Thymus (tissue), 11 donors: Measurements from ENCODE around the gene HAPLN3. TPM values are rescaled to one million over a fixed set of nuclear protein-coding genes. Genes with fewer than 3 reads are reported as not detected.

Experiments used
- DNase-seq, 9 donors: peaks; one replicate each; pipeline ENCODE4 v3.0.0-alpha.2; 2013; ENCODE audit warnings: low spot score in 9 of 9, low read depth in 6 of 9, missing footprints in 1 of 9
- H3K27ac ChIP-seq, 2 donors: one replicate each; pipeline ENCODE4 v1.5.1; 2013; ENCODE audit warnings: control low read depth in 1 of 2, low read depth in 1 of 2, low read length in 1 of 2, mild to moderate bottlenecking in 1 of 2, moderate library complexity in 1 of 2
- H3K27me3 ChIP-seq, 2 donors: one replicate each; pipeline ENCODE4 v1.5.1; 2013; ENCODE audit warnings: low read length in 1 of 2; ENCODE audit not compliant: control insufficient read depth in 2 of 2, insufficient read depth in 1 of 2
- H3K36me3 ChIP-seq, 2 donors: one replicate each; pipeline ENCODE4 v1.5.1; 2013; ENCODE audit warnings: low read length in 1 of 2, mild to moderate bottlenecking in 1 of 2, moderate library complexity in 1 of 2; ENCODE audit not compliant: control insufficient read depth in 2 of 2, insufficient read depth in 2 of 2
- H3K4me1 ChIP-seq, 2 donors: one replicate each; pipeline ENCODE4 v1.5.1; 2013; ENCODE audit warnings: low read length in 2 of 2; ENCODE audit not compliant: control insufficient read depth in 2 of 2, insufficient read depth in 2 of 2
- H3K4me3 ChIP-seq, 2 donors: one replicate each; pipeline ENCODE4 v1.5.1; 2013; ENCODE audit warnings: low read length in 2 of 2, control low read depth in 1 of 2, mild to moderate bottlenecking in 1 of 2
- H3K9me3 ChIP-seq, 2 donors: one replicate each; pipeline ENCODE4 v1.5.1; 2013; ENCODE audit warnings: low read length in 1 of 2, mild to moderate bottlenecking in 1 of 2; ENCODE audit not compliant: control insufficient read depth in 2 of 2, insufficient read depth in 1 of 2
- WGBS: extraction: QIAGEN DNeasy Blood & Tissue Kit; methylation state at CpG from one replicate; pipeline ENCODE4 v1.1.7; 2013; 5-methylcytosine and 5-hydroxymethylcytosine counted together
- polyA plus RNA-seq: library from polyadenylated mRNA; stranded (reverse); fragments of 200-250 nt; gene quantifications from one replicate; pipeline ENCODE4 v1.2.3, GENCODE V29; 2013
- total RNA-seq: library from RNA; stranded (reverse); fragments of 120-200 nt; gene quantifications from one replicate; pipeline ENCODE4 v1.2.4, GENCODE V29; 2013
- donor health status: healthy.

The HAPLN3 gene
- total and polyA plus RNA-seq, 2 donors, result 17.3 to 20.1 TPM

DNA sequence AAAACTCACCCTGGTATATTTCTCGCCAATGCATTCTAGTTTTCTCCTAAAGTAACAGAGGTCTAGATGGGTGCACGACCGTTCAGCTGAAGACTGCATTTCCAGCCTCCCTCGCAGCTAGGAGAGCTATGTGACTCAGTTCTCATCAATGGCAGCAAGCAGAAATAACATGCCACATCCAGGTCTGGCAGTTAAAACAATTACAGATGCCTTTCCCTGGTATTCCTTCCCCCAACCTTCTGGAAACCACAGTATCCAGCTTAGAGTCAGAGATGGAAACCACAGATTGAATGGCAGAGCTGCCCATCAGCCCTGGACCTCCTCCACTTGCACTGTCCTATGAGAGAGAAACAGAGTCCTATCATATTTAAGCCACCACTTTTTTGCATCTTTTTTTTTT, 4.8 kb downstream of the HAPLN3 start:
- Histone ChIP-seq H3K4me3 (no peak overlapping the region), H3K9me3 (no peaks in the 10 kb centered on the region), H3K4me1 (peaks cover 0 to 11% of the 10 kb centered on the region in 2 donors), H3K27me3 (peaks cover 12 to 26% of the 10 kb centered on the region in 2 donors), H3K36me3 (no peaks in the 10 kb centered on the region), H3K27ac (no peak overlapping the region)
- DNase-seq, result no peak
- WGBS, result 97% methylated on average over 4 of the region's 4 CpGs

- Histone ChIP-seq H3K27ac (no peak overlapping the region), H3K36me3 (no peaks in the 10 kb centered on the region), H3K4me1 (no peaks in the 10 kb centered on the region), H3K27me3 (peaks cover 0 to 8% of the 10 kb centered on the region in 2 donors), H3K9me3 (no peaks in the 10 kb centered on the region), H3K4me3 (no peak overlapping the region)
- 95% methylated on average over 5 of the region's 5 CpGs for WGBS
- no peak for DNase-seq
Observed at GRCh38 chr15:88888719-88889118, 6.6 kb downstream of the HAPLN3 start.

- Histone ChIP-seq H3K4me3 (no peak overlapping the region), H3K27me3 (no peaks in the 10 kb centered on the region), H3K9me3 (no peaks in the 10 kb centered on the region), H3K36me3 (no peaks in the 10 kb centered on the region), H3K27ac (no peak overlapping the region), H3K4me1 (no peaks in the 10 kb centered on the region)
- WGBS, result 97% methylated on average over 18 of the region's 18 CpGs
- no peak for DNase-seq
Observed at GRCh38 chr15:88887068-88887580, 8.2 kb downstream of the HAPLN3 start.

- no peaks in the 10 kb centered on the region for H3K4me1 ChIP-seq
- WGBS, result 92% methylated on average over 4 of the region's 4 CpGs
- no peak overlapping the region for H3K4me3 ChIP-seq
- no peak for DNase-seq
- no peaks in the 10 kb centered on the region for H3K27me3 ChIP-seq
- H3K27ac ChIP-seq, result no peak overlapping the region
- H3K36me3 ChIP-seq, result no peaks in the 10 kb centered on the region
- H3K9me3 ChIP-seq, result no peaks in the 10 kb centered on the region
Observed at GRCh38 chr15:88882785-88883184, 12.6 kb downstream of the HAPLN3 start.

DNA sequence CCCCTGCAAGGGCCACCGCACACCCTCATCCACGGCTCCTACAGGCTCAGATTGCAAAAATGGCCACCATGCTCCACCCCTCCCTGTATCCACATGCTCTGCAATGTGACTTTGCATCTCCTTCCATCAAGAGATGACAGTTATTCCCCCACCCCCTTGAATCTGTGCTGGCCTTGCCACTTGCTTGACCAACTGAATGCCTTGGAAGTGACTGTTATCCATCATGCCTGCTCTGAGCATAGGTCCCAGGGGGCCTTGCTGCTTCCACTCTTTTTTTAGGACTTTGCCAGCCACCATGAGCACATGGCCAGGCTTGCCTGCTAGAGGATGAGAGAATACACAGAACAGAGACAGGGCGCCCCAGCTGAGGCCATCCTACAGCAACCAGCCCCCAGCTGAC, 13.6 kb downstream of the HAPLN3 start:
- WGBS, result 100% methylated on average over 3 of the region's 3 CpGs
- H3K4me3 ChIP-seq, result no peak overlapping the region
- H3K9me3 ChIP-seq, result no peaks in the 10 kb centered on the region
- no peak for DNase-seq
- no peaks in the 10 kb centered on the region for H3K4me1 ChIP-seq
- H3K27me3 ChIP-seq, result no peaks in the 10 kb centered on the region
- no peaks in the 10 kb centered on the region for H3K36me3 ChIP-seq
- no peak overlapping the region for H3K27ac ChIP-seq

DNA sequence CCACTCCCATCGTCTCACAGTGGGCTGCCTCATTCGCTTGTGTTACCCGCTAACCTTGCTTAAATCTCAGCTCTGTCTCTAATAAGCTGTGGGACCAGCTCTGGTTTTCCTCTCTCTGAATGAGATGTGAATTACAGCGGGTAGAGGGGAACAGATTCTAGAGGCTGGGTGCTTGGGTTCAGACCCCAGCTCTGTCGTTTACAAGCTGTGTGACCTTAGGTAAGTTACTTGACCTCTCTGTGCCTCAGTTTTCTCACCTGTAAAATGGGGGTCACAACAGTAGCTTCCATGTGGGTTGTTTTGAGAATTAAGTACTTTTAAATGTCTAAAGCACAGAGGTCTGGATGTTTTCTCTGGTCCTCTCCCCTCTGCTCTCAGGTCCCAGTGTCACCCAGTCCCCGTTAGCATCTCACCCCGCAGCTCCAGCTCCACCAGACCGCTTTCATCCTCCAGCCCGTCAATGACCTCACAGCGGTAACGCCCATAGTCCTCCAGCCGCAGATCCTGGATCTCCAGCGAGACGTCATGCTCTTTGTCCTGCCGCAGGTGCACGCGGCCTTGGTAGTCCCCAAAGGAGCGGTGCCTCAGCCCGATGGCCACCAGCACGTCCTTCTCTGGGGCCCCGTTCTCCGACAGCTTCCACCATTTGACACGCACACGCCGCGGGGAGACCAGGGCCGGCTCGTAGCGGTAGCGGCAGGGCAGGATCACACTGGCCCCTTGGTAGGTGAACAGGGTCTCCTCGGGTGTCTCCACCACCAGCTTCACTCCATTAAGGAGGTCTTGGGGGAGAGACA, 14.2 kb downstream of the HAPLN3 start:
- no peaks in the 10 kb centered on the region for H3K27me3 ChIP-seq
- no peaks in the 10 kb centered on the region for H3K36me3 ChIP-seq
- no peaks in the 10 kb centered on the region for H3K4me1 ChIP-seq
- no peak overlapping the region for H3K4me3 ChIP-seq
- 97% methylated on average over 31 of the region's 31 CpGs for WGBS
- no peak overlapping the region for H3K27ac ChIP-seq
- no peaks in the 10 kb centered on the region for H3K9me3 ChIP-seq
- DNase-seq, result no peak

DNA sequence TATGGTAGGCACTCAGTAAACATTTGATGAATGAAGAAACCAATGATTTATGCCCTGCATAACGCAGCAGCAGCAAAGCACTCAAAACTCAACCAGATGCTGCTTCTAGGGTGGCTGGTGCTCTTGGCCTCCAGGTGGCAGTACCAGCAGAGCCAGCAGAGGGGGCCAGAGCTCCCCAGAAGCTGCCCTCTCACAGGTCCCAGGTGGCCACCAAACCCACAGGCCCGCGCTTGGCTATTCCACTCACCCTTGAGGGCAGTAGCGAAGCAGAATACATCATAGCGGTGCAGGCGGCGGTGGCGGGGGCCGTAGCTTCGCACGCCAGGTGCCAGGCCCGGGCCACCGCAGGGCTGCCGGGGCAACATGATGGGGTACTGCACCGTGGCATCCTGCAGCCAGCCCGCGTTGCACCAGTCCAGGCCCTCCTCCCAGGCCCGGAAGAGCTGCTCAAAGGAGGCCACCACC, 16.6 kb downstream of the HAPLN3 start:
- 85% methylated on average over 18 of the region's 18 CpGs for WGBS
- peak in 3 of 9 donors; percentile 19 to 46 (median 34) for DNase-seq
- H3K36me3 ChIP-seq, result no peaks in the 10 kb centered on the region

GRCh38 chr15:88877906-88878305, 17.4 kb downstream of the HAPLN3 start:
- DNase-seq, result no peak
- Histone ChIP-seq H3K4me3 (no peak overlapping the region), H3K27ac (no peak overlapping the region), H3K4me1 (no peaks in the 10 kb centered on the region), H3K36me3 (no peaks in the 10 kb centered on the region), H3K27me3 (peaks cover 0 to 2% of the 10 kb centered on the region in 2 donors), H3K9me3 (no peaks in the 10 kb centered on the region)
- 93% methylated on average over 22 of the region's 22 CpGs for WGBS

More for the DNA sequence above, 16.6 kb downstream of the HAPLN3 start:
- peaks cover 0 to 2% of the 10 kb centered on the region in 2 donors for H3K27me3 ChIP-seq
- H3K4me1 ChIP-seq, result no peaks in the 10 kb centered on the region
- H3K4me3 ChIP-seq, result no peak overlapping the region
- H3K27ac ChIP-seq, result no peak overlapping the region
- H3K9me3 ChIP-seq, result no peaks in the 10 kb centered on the region

DNA sequence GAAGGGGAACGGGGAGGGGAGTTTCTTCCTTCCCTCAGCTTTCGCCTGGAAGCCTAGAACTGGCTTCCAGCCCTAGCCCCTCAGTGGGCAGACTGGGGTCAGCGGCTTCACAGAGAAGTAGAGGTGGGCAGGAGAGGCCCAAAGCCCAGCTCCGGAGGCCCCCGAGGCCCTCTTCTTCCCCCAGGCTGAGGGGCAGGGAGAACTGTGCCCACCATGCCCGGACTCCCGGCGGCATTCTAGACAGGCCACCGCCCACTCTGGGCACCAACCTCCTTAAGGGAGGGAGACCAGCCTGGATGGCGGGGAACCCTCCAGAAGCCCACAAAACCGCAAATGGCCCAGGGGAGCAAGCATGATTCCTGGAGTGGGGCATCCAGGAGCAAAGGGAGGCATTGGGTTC, 17.9 kb downstream of the HAPLN3 start:
- Histone ChIP-seq H3K4me1 (no peaks in the 10 kb centered on the region), H3K27ac (no peak overlapping the region), H3K9me3 (no peaks in the 10 kb centered on the region), H3K4me3 (no peak overlapping the region), H3K36me3 (no peaks in the 10 kb centered on the region), H3K27me3 (peaks cover 0 to 2% of the 10 kb centered on the region in 2 donors)
- 95% methylated on average over 11 of the region's 11 CpGs for WGBS
- DNase-seq, result no peak
